Neuronal stem cell (in vitro differentiated cells): ENCODE data around the gene B3GALNT2. TPM values are rescaled to one million over a fixed set of nuclear protein-coding genes. Genes with fewer than 3 reads are reported as not detected.

Experiments used
- DNase-seq: peaks from one replicate; pipeline ENCODE4 v3.0.0-alpha.2; 2013; ENCODE audit warnings: low spot score
- H2AFZ ChIP-seq: one replicate; pipeline ENCODE4 v1.6.1; 2013; ENCODE audit warnings: mild to moderate bottlenecking, low read length, inconsistent platforms
- H2AK5ac ChIP-seq: 2 replicates; pipeline ENCODE4 v1.6.1; 2013; ENCODE audit warnings: low read depth, mild to moderate bottlenecking, inconsistent platforms, low read length, moderate library complexity, mixed read lengths
- H2BK120ac ChIP-seq: 2 replicates; pipeline ENCODE4 v1.6.1; 2013; ENCODE audit warnings: low read depth, mild to moderate bottlenecking, inconsistent platforms, low read length, moderate library complexity, mixed read lengths
- H2BK12ac ChIP-seq: one replicate; pipeline ENCODE4 v1.6.1; 2013; ENCODE audit warnings: low read length, inconsistent platforms
- H2BK15ac ChIP-seq: 2 replicates; pipeline ENCODE4 v1.6.1; 2013; ENCODE audit warnings: mild to moderate bottlenecking, low read length, inconsistent platforms, mixed read lengths
- H2BK5ac ChIP-seq: one replicate; pipeline ENCODE4 v1.6.1; 2013; ENCODE audit warnings: inconsistent platforms, mild to moderate bottlenecking, low read length, moderate library complexity
- H3K14ac ChIP-seq: one replicate; pipeline ENCODE4 v1.6.1; 2013; ENCODE audit warnings: low read length, inconsistent platforms
- H3K18ac ChIP-seq: 2 replicates; pipeline ENCODE4 v1.6.1; 2013; ENCODE audit warnings: low read length, inconsistent platforms
- H3K23ac ChIP-seq: 2 replicates; pipeline ENCODE4 v1.6.1; 2013; ENCODE audit warnings: low read depth, mild to moderate bottlenecking, mixed read lengths, low read length, inconsistent platforms; ENCODE audit not compliant: poor library complexity
- H3K27ac ChIP-seq: replicated peaks from 3 replicates; pipeline ENCODE4 v1.5.1; 2013; ENCODE audit warnings: low read length, inconsistent platforms
- H3K27me3 ChIP-seq, 3 experiments: 2 replicates each; pipeline ENCODE4 v1.6.1; 2013; ENCODE audit warnings: low read length in 3 of 3, mild to moderate bottlenecking in 2 of 3, inconsistent platforms in 1 of 3, low read depth in 1 of 3, mixed read lengths in 1 of 3, moderate library complexity in 1 of 3; ENCODE audit not compliant: control insufficient read depth in 3 of 3, insufficient read depth in 3 of 3
- H3K36me3 ChIP-seq, 2 donors: replicated peaks in 1 of 2; 2 replicates each; pipeline ENCODE4 v1.6.1; 2013; ENCODE audit warnings: low read length in 2 of 2; ENCODE audit not compliant: control insufficient read depth in 2 of 2, insufficient read depth in 2 of 2
- H3K4ac ChIP-seq: 2 replicates; pipeline ENCODE4 v1.6.1; 2013; ENCODE audit warnings: inconsistent platforms, mild to moderate bottlenecking, low read length, moderate library complexity
- H3K4me1 ChIP-seq, 2 donors: 1 replicate in 1 of 2; 2 replicates in 1 of 2; pipeline ENCODE4 v1.6.1; 2013; ENCODE audit warnings: low read length in 2 of 2, low read depth in 1 of 2; ENCODE audit not compliant: control insufficient read depth in 2 of 2, insufficient read depth in 1 of 2
- H3K4me2 ChIP-seq: one replicate; pipeline ENCODE4 v1.6.1; 2013; ENCODE audit warnings: mild to moderate bottlenecking, low read length, inconsistent platforms; ENCODE audit not compliant: insufficient read depth, poor library complexity, severe bottlenecking
- H3K4me3 ChIP-seq, 2 donors: 2 replicates each; pipeline ENCODE4 v1.5.1; 2013; ENCODE audit warnings: low read length in 2 of 2, mild to moderate bottlenecking in 2 of 2, inconsistent platforms in 1 of 2, moderate library complexity in 1 of 2
- H3K79me1 ChIP-seq: one replicate; pipeline ENCODE4 v1.6.1; 2013; ENCODE audit warnings: low read depth, mild to moderate bottlenecking, inconsistent platforms, low read length, moderate library complexity
- H3K9ac ChIP-seq: one replicate; pipeline ENCODE4 v1.6.1; 2013; ENCODE audit warnings: mild to moderate bottlenecking, low read depth, low read length, inconsistent platforms; ENCODE audit not compliant: poor library complexity
- H3K9me3 ChIP-seq, 2 donors: replicated peaks in 1 of 2; 2 replicates each; pipeline versions ENCODE3 to v1.6.1; 2013; ENCODE audit warnings: low read length in 2 of 2, mild to moderate bottlenecking in 2 of 2, inconsistent platforms in 1 of 2, low read depth in 1 of 2, mixed read lengths in 1 of 2, moderate library complexity in 1 of 2; ENCODE audit not compliant: control insufficient read depth in 2 of 2, insufficient read depth in 1 of 2
- H4K8ac ChIP-seq: one replicate; pipeline ENCODE4 v1.6.1; 2013; ENCODE audit warnings: low read depth, mild to moderate bottlenecking, inconsistent platforms, low read length, moderate library complexity
- H4K91ac ChIP-seq: one replicate; pipeline ENCODE4 v1.6.1; 2013; ENCODE audit warnings: low read length, low read depth, mild to moderate bottlenecking, inconsistent platforms; ENCODE audit not compliant: poor library complexity
- WGBS, 2 donors: extraction: QIAGEN DNeasy Blood & Tissue Kit; methylation state at CpG; one replicate each; pipeline ENCODE4 v1.1.7; 2013; ENCODE audit warnings: missing lambda C conversion rate in 2 of 2, mixed read lengths in 1 of 2; ENCODE audit not compliant: insufficient read length in 2 of 2, insufficient replicate concordance in 1 of 2; ENCODE audit errors: extremely low coverage in 2 of 2; 5-methylcytosine and 5-hydroxymethylcytosine counted together
- polyA plus RNA-seq, 2 experiments: library from polyadenylated mRNA; stranded (reverse); fragments of 200-250 nt; gene quantifications; one replicate each; pipeline ENCODE4 v1.2.3, GENCODE V29; 2013

Gene B3GALNT2
- polyA plus RNA-seq (2013, experiment 1 of 2) = 14.7 TPM
- polyA plus RNA-seq (2013, experiment 2 of 2) = 15.4 TPM

- peak within 1 kb of the TSS; percentile 21 for H2BK15ac ChIP-seq
- no peak within 1 kb of the TSS for H2BK12ac ChIP-seq
- no CpG with 5 or more reads among the region's 48 CpGs for WGBS, 2 donors
- H3K27me3 ChIP-seq = no peaks in the 10 kb centered on the region
- DNase-seq = no peak
- H3K9me3 ChIP-seq = no peaks in the 10 kb centered on the region
- H3K4me1 ChIP-seq = peaks cover 0 to 3% of the 10 kb centered on the region in 2 donors
- peak within 1 kb of the TSS; percentile 78 for H3K4me2 ChIP-seq
- peak within 1 kb of the TSS; percentile 71 to 97 for H3K4me3 ChIP-seq
- H3K23ac ChIP-seq = peak within 1 kb of the TSS; percentile 91
- H3K18ac ChIP-seq = peak within 1 kb of the TSS; percentile 99
- peak within 1 kb of the TSS; percentile 95 for H2BK5ac ChIP-seq
- peak within 1 kb of the TSS; percentile 76 for H3K14ac ChIP-seq
- peak within 1 kb of the TSS; percentile 97 for H3K27ac ChIP-seq
- no peak within 1 kb of the TSS for H2AK5ac ChIP-seq
- H3K4ac ChIP-seq = no peak within 1 kb of the TSS
- H2BK120ac ChIP-seq = peak within 1 kb of the TSS; percentile 82
- H3K9ac ChIP-seq = peak within 1 kb of the TSS; percentile 94
- peaks cover 0 to 4% of the 10 kb centered on the region in 2 donors for H3K36me3 ChIP-seq
- no peak within 1 kb of the TSS for H4K8ac ChIP-seq
- peak within 1 kb of the TSS; percentile 94 for H2AFZ ChIP-seq
- no peaks in the 10 kb centered on the region for H3K79me1 ChIP-seq
- H4K91ac ChIP-seq = no peak within 1 kb of the TSS
These were observed at the start of gene B3GALNT2 for GRCh38 chr1:235504122-235504493. B3GALNT2 (minus strand) TSS chr1:235504452; CDS start chr1:235504252, 200 bp downstream.

- Histone ChIP-seq H3K14ac (no peak overlapping the region), H4K8ac (no peak overlapping the region), H3K18ac (no peak overlapping the region), H3K27me3 (no peaks in the 10 kb centered on the region), H3K23ac (no peak overlapping the region), H3K4me1 (peaks cover 0 to 2% of the 10 kb centered on the region in 2 donors), H3K27ac (no peak overlapping the region), H2BK12ac (no peak overlapping the region), H2BK15ac (no peak overlapping the region), H3K9me3 (no peaks in the 10 kb centered on the region), H3K4me2 (no peak overlapping the region), H2BK120ac (no peak overlapping the region), H2BK5ac (no peak overlapping the region), H3K4ac (no peak overlapping the region), H2AFZ (no peak overlapping the region), H4K91ac (no peak overlapping the region), H3K9ac (no peak overlapping the region), H3K79me1 (no peaks in the 10 kb centered on the region), H3K36me3 (peaks cover 0 to 38% of the 10 kb centered on the region in 2 donors), H2AK5ac (no peak overlapping the region), H3K4me3 (no peak overlapping the region)
- DNase-seq = no peak
- no CpG with 5 or more reads among the region's 5 CpGs for WGBS, 2 donors
These were observed 48.9 kb upstream of the B3GALNT2 start for GRCh38 chr1:235553112-235553551.

- Histone ChIP-seq H2BK15ac (no peak overlapping the region), H3K4me3 (no peak overlapping the region), H2BK120ac (no peak overlapping the region)
These were observed 48.0 kb upstream of the B3GALNT2 start for GRCh38 chr1:235552146-235552716.

GRCh38 chr1:235549351-235550139 is 45.3 kb upstream of the B3GALNT2 start:
- no peak overlapping the region for H3K9ac ChIP-seq
- WGBS, 2 donors = no CpG with 5 or more reads among the region's 13 CpGs
- no peak overlapping the region for H3K4ac ChIP-seq
- no peak overlapping the region for H2BK120ac ChIP-seq
- peaks cover 0 to 9% of the 10 kb centered on the region in 2 donors for H3K4me1 ChIP-seq
- no peak overlapping the region for H4K91ac ChIP-seq
- no peak overlapping the region for H3K18ac ChIP-seq
- H3K27ac ChIP-seq = no peak overlapping the region
- no peaks in the 10 kb centered on the region for H3K27me3 ChIP-seq
- H2BK15ac ChIP-seq = no peak overlapping the region
- no peak overlapping the region for H2BK5ac ChIP-seq
- H2AK5ac ChIP-seq = no peak overlapping the region
- no peak overlapping the region for H3K23ac ChIP-seq
- H3K4me3 ChIP-seq = no peak overlapping the region
- DNase-seq = no peak
- no peak overlapping the region for H2BK12ac ChIP-seq
- no peak overlapping the region for H4K8ac ChIP-seq
- H3K36me3 ChIP-seq = peaks cover 0 to 28% of the 10 kb centered on the region in 2 donors
- H3K79me1 ChIP-seq = no peaks in the 10 kb centered on the region
- no peak overlapping the region for H3K4me2 ChIP-seq
- no peak overlapping the region for H3K14ac ChIP-seq
- no peaks in the 10 kb centered on the region for H3K9me3 ChIP-seq
- no peak overlapping the region for H2AFZ ChIP-seq

More at GRCh38 chr1:235552146-235552716, 48.0 kb upstream of the B3GALNT2 start:
- Histone ChIP-seq H4K8ac (no peak overlapping the region), H3K4me2 (no peak overlapping the region), H3K4me1 (peaks cover 0 to 3% of the 10 kb centered on the region in 2 donors), H4K91ac (no peak overlapping the region), H3K36me3 (peaks cover 0 to 32% of the 10 kb centered on the region in 2 donors), H2BK5ac (no peak overlapping the region), H3K23ac (no peak overlapping the region), H3K27ac (no peak overlapping the region), H3K4ac (no peak overlapping the region), H3K9me3 (no peaks in the 10 kb centered on the region), H3K14ac (peak overlapping the region; percentile 39), H3K9ac (no peak overlapping the region), H2BK12ac (no peak overlapping the region), H2AK5ac (no peak overlapping the region), H2AFZ (no peak overlapping the region), H3K79me1 (no peaks in the 10 kb centered on the region), H3K27me3 (no peaks in the 10 kb centered on the region), H3K18ac (no peak overlapping the region)
- DNase-seq = no peak
- WGBS, 2 donors = no CpG with 5 or more reads among the region's 10 CpGs
